GM08714 (cell line): ENCODE data around the gene DKC1.

ENCODE experiments used
- H3K4me3 ChIP-seq: fragments of 200-500 bp; sonication (Bioruptor generic); 2 replicates; pipeline ENCODE4 v1.5.1; 2014; ENCODE audit warnings: mild to moderate bottlenecking, low read length, inconsistent platforms
- ZNF274 ChIP-seq: IDR thresholded peaks from 2 replicates; pipeline ENCODE4 v1.6.1; 2012; ENCODE audit warnings: mild to moderate bottlenecking, low read depth, low read length

Gene DKC1

GRCh38 chrX:154762537-154763296 lies at the start of gene DKC1:
TSS of gene DKC1 (plus strand) at chrX:154762864. CDS start at chrX:154762966, 102 bp downstream.
- TF ChIP-seq ZNF274, result no peak

GRCh38 chrX:154714925-154715324 lies 47.7 kb upstream of the DKC1 start:
- TF ChIP-seq ZNF274, result no peak
- H3K4me3 ChIP-seq, result no peak overlapping the region

More at GRCh38 chrX:154762537-154763296, at the start of gene DKC1:
- peak within 1 kb of the TSS; percentile 80 for H3K4me3 ChIP-seq

DNA sequence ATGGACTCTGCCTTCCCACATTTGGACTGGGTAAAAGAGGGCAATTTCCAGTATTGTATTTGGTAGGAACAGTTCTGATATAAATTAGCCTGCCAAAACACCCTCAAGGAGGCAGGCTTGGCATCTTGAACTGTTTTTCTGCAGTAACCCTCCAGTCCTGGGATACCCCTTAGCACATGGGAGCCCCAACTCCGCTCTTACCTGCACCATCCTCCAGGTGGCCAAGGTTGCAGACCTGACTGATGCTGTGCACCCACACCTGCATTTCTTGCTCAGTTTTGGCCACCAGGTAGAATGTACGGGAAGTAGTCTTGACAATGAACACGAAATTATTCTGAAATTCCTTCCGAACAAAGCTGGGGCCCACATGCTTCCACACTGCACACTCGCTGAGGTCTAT lies 46.8 kb upstream of the DKC1 start:
- no peak for TF ChIP-seq ZNF274
- H3K4me3 ChIP-seq, result no peak overlapping the region

DNA sequence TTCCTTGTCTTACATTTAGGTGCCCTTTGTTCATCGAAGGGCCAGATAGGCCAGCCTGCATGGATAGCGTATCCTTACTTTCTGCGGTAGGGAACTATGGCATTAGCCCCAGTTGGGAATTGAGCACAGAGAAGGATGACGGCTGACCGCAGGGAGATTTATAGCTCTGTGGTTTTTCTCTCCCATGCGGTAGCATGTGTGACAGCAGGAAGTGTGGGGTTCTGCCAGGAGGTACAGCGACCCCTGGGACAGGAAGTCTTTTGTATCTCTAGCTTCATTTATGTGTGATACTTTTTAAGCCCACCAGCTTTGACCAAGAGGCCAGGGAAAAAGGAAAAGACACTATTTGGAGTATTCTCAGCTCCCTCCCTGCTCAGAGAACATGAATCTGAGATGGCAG lies 44.8 kb upstream of the DKC1 start:
- H3K4me3 ChIP-seq, result no peak overlapping the region
- no peak for TF ChIP-seq ZNF274

DNA sequence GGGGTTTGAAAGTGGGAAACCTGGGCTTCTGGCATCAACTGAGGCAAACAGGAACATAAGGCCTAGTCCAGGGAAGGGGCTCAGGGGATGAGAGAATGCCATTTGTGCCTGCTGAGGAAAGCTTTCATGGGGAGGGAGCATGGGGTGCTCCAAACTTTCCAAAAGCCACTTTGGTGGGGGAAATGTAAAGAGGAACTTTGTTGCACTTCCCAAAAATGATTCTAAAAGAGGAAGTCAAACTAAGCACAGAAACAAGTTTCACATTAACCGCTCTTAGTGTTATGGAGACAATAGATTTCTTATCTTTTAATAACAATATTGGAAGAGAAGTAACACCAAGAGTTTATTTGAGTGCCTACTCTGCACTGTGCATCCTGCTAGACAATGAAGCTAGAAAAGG lies 44.0 kb upstream of the DKC1 start:
- no peak for TF ChIP-seq ZNF274
- no peak overlapping the region for H3K4me3 ChIP-seq

GRCh38 chrX:154719132-154719675 lies 43.5 kb upstream of the DKC1 start:
- no peak overlapping the region; the same call in 1 of the 2 replicates for H3K4me3 ChIP-seq
- TF ChIP-seq ZNF274, result no peak

GRCh38 chrX:154720067-154720466 lies 42.6 kb upstream of the DKC1 start:
- TF ChIP-seq ZNF274, result no peak
- no peak overlapping the region for H3K4me3 ChIP-seq

DNA sequence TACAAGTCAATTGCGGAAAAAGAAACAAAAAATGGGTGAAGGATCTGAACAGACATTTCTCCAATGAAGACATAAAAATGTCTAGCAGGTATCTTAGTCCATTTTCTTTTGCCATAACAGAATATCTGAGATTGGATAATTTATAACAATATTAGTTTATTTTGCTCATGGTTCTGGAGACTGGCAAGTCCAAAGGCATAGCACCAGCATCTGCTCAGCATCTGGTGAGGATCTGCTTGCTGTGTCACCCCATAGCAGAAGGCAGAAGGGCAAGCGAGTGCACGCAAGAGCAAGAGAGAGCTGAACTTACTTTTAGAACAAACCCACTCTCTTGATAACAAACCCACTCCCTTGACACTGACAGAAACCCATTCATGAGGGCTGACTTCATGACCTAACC lies 41.5 kb upstream of the DKC1 start:
- H3K4me3 ChIP-seq, result no peak overlapping the region
- no peak for TF ChIP-seq ZNF274

GRCh38 chrX:154724993-154725756 lies 37.5 kb upstream of the DKC1 start:
- no peak for TF ChIP-seq ZNF274
- no peak overlapping the region for H3K4me3 ChIP-seq

DNA sequence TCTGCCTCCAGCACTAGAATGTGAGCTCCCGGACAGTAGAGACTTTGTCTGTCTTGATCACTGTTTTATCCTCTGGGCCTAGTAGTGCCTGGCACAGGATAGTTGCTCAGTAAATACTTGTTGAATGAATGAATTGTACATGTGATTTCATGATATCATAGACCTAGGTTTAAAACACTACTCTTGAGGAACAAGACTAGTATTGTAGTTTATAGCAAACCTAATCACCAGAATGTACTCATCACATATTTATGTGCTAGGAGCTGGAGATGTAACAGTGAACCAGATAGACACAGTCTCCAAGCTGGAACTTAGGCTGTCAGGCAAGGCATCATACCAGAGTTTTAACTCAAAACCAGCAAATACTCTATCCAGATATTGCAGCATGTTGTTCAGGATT lies 35.2 kb upstream of the DKC1 start:
- no peak overlapping the region for H3K4me3 ChIP-seq
- TF ChIP-seq ZNF274, result no peak

DNA sequence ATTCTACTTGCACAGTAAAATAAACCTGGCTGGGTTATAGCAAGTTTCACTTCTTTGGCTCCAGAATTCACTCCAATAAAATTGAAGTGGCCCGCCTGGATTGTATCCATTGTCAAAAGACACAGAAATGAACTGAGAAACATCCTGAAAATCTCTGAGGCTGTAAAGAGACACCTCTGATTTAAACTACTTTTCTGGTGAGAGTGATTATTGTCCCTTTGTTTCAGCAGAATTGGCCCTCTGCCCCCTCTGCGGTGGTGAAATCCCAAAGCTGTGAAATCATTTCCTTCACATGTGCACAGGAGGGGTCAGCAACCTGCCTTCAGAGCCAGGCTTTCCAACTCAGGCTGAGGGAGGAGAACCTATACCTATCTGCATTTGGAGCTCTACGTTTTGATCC lies 34.8 kb upstream of the DKC1 start:
- H3K4me3 ChIP-seq, result no peak overlapping the region
- no peak for TF ChIP-seq ZNF274

- H3K4me3 ChIP-seq, result no peak overlapping the region
- no peak for TF ChIP-seq ZNF274
These were observed 34.1 kb upstream of the DKC1 start for GRCh38 chrX:154728431-154729190.

GRCh38 chrX:154729439-154729838 lies 33.2 kb upstream of the DKC1 start:
- no peak overlapping the region for H3K4me3 ChIP-seq
- TF ChIP-seq ZNF274, result no peak

DNA sequence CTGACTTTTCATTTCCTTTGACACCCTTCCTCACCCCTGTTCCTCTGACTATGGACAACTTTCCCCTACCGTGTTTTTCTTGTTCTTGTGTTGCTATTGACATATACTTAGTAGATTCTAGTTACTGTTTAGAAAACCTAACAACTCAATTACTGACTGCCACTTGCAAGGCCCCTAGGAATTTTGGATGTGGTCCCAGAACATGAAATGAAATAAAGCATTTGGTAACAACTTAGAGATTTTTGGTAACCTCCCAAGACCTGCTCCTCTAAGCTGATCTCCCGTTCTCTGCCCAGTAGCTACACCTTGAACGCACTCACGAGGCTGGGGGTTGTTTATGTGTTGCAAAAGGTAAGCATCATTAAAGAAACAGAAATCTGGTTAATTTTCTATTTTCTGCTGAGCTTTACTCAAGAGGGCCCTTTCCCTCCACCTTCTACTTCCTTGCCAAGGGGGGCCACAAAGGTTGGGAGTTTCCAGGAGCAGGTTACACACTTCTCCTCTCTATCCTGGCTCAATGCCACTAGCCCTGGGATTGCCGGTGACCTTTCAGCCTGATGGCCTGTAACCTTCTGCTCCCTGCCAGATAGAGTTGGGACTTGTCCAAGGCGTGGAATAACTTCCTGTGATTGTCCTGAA lies 32.3 kb upstream of the DKC1 start:
- no peak for TF ChIP-seq ZNF274
- H3K4me3 ChIP-seq, result no peak overlapping the region
